BJ (cell line): ENCODE data around the gene TNFRSF6B. TPM values are rescaled to one million over a fixed set of nuclear protein-coding genes. Genes with fewer than 3 reads are reported as not detected.

ENCODE experiments used
- CTCF ChIA-PET: fragments of 350-600 bp; formaldehyde crosslinking; extraction: SDS; loops from one replicate; lab custom pipeline; 2021; ENCODE audit warnings: antibody characterized with exemption, inconsistent platforms; lab: Yijun Ruan, JAX
- POLR2A ChIA-PET: fragments of 300-600 bp; sonication (Branson Sonifier 250); formaldehyde crosslinking; extraction: SDS; loops from one replicate; lab custom pipeline; 2021; ENCODE audit warnings: antibody characterized with exemption; lab: Charles Lee
- DNase-seq: peaks from one replicate; pipeline ENCODE4 v3.0.0-alpha.2; 2011; ENCODE audit warnings: low read depth
- H3K27me3 ChIP-seq: 2 replicates; pipeline ENCODE4 v1.6.0; 2011; ENCODE audit warnings: low read length; ENCODE audit not compliant: control insufficient read depth, insufficient read depth
- H3K36me3 ChIP-seq: 2 replicates; pipeline ENCODE4 v1.5.1; 2011; ENCODE audit warnings: low read length; ENCODE audit not compliant: control insufficient read depth, insufficient read depth
- H3K4me3 ChIP-seq: 2 replicates; pipeline ENCODE4 v1.5.1; 2011; ENCODE audit warnings: low read depth, mild to moderate bottlenecking, control low read depth, low read length
- CTCF ChIP-seq: IDR thresholded peaks from 2 replicates; pipeline ENCODE4 v1.5.1; 2011; ENCODE audit warnings: low read depth, mild to moderate bottlenecking, control low read depth, inconsistent platforms, low read length, moderate library complexity; ENCODE audit not compliant: insufficient read depth
- polyA plus RNA-seq: library from polyadenylated mRNA; depleted of rRNA; stranded (reverse); fragments of >200 nt; gene quantifications from 2 replicates; pipeline ENCODE4 v1.2.3, GENCODE V29; 2011

TNFRSF6B gene
- polyA plus RNA-seq, 1 experiment = 3.2 TPM

- peaks cover 22% of the 10 kb centered on the region for H3K36me3 ChIP-seq
- POLR2A ChIA-PET = no interaction called here
- DNase-seq = no peak
- H3K4me3 ChIP-seq = no peak overlapping the region
- no peak for TF ChIP-seq CTCF
- CTCF ChIA-PET = no interaction called here
- H3K27me3 ChIP-seq = no peaks in the 10 kb centered on the region
Measured at GRCh38 chr20:63731410-63731809, 35.0 kb downstream of the TNFRSF6B start.

- Histone ChIP-seq H3K36me3 (peaks cover 24% of the 10 kb centered on the region), H3K4me3 (no peak overlapping the region), H3K27me3 (no peaks in the 10 kb centered on the region)
- TF ChIP-seq CTCF = no peak
- ChIA-PET CTCF (no interaction called here), POLR2A (no interaction called here)
- no peak for DNase-seq
Measured at GRCh38 chr20:63732118-63733095, 36.0 kb downstream of the TNFRSF6B start.

- ChIA-PET CTCF (no interaction called here), POLR2A (no interaction called here)
- no peak for DNase-seq
- no peaks in the 10 kb centered on the region for H3K27me3 ChIP-seq
- TF ChIP-seq CTCF = no peak
- H3K36me3 ChIP-seq = peaks cover 24% of the 10 kb centered on the region
- no peak overlapping the region for H3K4me3 ChIP-seq
Measured at GRCh38 chr20:63733117-63733516, 36.7 kb downstream of the TNFRSF6B start.

GRCh38 chr20:63733579-63734081, 37.2 kb downstream of the TNFRSF6B start:
- CTCF ChIA-PET = no interaction called here
- no peak for DNase-seq
- peaks cover 21% of the 10 kb centered on the region for H3K36me3 ChIP-seq
- TF ChIP-seq CTCF = no peak
- no peak overlapping the region for H3K4me3 ChIP-seq
- no peaks in the 10 kb centered on the region for H3K27me3 ChIP-seq
- POLR2A ChIA-PET = no interaction called here

- Histone ChIP-seq H3K4me3 (no peak overlapping the region), H3K27me3 (no peaks in the 10 kb centered on the region), H3K36me3 (peaks cover 21% of the 10 kb centered on the region)
- POLR2A ChIA-PET = no interaction called here
- DNase-seq = no peak
- CTCF ChIA-PET = no interaction called here
- no peak for TF ChIP-seq CTCF
Measured at GRCh38 chr20:63734111-63734945, 37.9 kb downstream of the TNFRSF6B start.
